HG02852 (cell line): Measurements from ENCODE around the gene BAIAP2L2.
"Not testable (repeated sequence)": the region's sequence is repeated elsewhere in the genome, so short reads cannot be mapped to it uniquely, and the experiment has no call there.

Experiments used
- ATAC-seq: cut with Tn5 transposase; IDR thresholded peaks from one replicate; pipeline ENCODE4 v1.9.1; 2021; ENCODE audit warnings: mild to moderate bottlenecking, moderate library complexity; ENCODE audit not compliant: unreplicated experiment

Gene BAIAP2L2

DNA sequence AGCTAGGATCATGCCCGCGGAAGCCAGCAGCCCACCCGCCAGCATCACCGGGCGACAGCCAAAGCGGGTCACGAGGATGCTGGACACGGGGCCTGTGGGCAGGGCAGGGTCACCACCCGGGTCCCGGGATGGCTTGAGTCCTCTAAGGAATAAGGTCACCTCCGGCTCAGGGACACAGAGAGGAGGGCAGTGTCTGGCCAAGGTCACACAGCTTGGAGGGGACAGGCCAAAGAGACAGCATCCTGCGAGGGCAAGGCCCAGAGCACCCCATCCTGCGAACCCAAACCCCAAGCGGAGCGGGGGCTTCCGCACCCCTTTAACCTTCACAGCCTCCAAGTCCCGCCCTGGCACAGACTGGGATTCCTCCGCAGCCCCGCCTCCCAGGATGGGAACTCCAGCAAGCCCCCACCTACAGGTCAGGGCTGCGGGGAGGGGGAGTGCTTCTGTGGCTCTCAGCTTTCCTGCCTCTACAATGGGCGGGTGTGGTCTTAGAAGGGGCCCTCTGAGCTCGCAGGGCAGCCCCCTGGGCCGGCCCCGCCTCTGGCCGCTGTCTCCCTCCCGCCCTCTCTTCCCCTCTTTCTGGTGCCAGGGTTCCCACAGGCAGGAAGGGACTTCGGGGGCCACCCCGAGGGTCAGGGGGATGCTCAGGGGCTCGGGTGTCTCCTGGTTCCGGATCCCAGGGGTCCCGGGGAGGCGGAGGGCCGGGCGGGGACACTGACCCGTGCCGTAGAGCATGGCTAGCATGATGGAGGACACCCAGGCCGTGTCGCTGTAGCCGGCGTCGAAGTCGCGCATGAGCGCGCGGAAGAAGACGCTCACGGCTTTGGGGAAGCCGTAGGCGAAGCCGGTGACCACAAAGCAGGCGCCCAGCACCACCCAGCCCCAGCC lies 28.3 kb downstream of the BAIAP2L2 start:
- no peak for ATAC-seq

DNA sequence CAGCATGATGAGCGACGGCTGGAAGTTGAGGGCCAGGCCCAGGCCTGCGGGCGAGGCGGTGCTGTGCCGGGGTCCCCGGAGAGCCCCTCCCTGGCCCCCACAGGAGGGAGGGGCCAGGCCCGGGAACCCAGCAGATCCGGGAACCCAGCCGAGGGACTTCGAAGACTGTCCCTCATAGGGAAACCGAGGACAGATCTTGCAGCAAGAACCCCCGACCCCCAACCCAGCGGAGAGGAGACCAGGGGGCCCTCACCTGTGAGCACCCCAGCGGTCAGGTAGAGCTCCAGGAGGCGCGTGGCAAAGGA lies 28.9 kb downstream of the BAIAP2L2 start:
- no peak for ATAC-seq

GRCh38 chr22:38080850-38081635 lies 29.4 kb downstream of the BAIAP2L2 start:
- no peak for ATAC-seq

GRCh38 chr22:38080474-38080849 lies 30.0 kb downstream of the BAIAP2L2 start:
- no peak for ATAC-seq

- ATAC-seq = no peak
These were observed 30.7 kb downstream of the BAIAP2L2 start for GRCh38 chr22:38079804-38080203.

GRCh38 chr22:38079208-38079607 lies 31.3 kb downstream of the BAIAP2L2 start:
- not testable (repeated sequence) for ATAC-seq

DNA sequence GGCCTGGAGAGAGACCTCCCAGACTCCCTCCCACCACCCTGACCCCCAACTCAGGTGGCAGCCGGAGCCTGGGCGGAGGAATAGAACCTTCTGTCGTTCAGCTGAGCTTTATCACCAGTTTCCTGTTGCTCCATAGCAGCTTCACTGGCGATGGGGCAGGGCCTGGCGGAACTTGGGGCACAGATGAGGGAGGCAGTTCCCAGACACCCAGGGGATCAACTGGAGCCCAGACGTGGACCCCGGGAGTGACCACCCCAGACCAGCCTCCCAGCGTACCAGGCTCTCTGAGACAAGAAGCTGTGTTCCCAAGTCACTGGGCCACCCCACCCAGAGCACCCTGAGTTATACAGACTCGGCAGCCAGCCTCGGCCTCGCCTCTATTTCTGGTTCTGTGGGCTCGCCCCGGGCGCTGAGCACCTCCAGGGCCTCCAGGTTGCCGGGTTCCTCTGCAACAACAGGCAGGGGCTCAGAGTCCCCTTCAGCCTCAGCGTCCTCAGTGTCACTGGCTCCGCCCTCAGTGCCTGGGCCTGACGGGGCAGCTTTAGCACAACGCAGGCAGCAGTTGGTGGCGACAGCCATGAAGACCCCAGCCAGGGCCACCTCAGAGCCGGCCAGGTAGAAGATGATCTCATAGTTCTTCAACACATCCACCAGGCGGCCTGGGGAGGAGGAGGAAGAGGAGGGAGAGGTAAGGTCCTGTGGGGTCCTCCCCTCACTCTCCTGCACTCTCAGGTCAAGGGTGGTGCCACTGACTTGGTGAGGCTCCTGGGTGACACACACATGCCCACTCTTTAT lies 32.2 kb downstream of the BAIAP2L2 start:
- ATAC-seq = no peak

DNA sequence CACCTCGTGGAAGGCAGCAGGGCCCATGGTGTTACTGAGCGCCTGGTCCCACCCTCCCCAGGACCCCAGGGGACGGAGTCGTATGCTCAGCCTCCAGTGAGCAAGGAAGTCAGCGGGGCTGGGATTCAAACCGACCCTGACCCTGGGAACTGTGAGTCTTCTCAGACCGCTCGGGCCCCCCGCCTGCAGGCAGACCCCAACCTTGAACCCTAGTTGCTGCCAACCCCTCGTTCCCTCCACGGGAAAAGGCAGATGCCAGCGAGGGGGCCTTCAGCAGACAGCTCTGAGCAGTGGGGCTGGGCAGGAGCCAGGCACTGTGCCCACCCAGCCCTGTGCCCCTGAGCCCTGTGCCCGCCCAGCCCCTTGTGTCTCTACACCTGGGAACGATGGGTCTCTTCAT lies 32.9 kb downstream of the BAIAP2L2 start:
- no peak for ATAC-seq

GRCh38 chr22:38077096-38077495 lies 33.4 kb downstream of the BAIAP2L2 start:
- no peak for ATAC-seq

DNA sequence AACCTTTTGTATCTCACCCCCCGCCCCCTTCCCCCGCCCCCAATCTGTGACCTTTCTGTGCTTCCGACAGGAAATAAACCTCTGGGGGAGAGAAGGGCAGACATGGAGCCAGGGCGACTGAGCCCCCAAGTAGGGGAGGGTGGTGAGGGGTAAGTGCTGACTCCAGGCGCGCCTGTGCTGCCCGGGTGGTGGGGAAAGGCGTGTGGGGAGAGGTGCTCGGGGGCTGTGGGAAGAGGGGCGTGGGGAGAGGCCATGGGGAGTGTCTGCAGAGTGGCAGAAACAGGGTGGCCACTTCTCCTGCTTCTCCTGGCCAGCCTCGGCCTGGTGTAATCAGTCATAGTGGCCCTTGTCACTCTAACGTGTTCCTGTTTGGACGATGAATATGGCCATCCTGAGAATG lies 34.5 kb downstream of the BAIAP2L2 start:
- no peak for ATAC-seq

DNA sequence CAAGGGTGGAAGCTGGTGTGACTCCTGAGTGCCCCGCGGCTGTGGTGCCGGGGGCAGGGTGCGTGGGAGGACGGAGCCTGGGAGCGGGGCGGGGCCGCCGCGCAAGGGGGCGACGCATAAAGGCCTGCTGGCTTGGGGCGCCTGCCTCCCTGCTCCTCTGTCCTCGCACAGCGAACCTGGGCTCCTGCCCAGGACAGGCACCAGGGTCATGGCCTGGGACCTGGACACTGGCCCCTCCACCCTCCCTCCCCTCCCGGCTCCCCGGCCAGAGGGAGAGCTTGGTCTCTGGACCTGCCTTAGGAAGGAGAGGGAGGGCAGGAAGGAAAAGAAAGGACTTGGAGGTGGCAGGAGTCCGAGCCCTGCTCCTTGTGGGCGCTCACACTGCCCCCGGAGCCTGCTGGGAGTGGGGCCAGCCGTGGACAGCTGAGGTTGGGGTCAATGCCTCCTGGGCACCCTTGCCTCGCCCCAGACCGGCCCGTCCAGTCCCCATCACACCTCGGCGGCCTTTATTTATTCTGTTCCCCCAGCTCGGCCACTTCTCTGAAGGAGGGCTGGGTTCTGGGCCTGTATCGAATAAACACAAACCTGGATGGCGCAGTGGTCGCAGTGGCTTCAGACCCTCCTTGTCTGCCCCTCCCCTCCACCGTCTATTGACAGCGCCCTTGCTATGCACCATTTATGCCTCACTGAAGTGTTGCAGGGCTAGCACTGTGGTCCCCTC lies 35.2 kb downstream of the BAIAP2L2 start:
- no peak for ATAC-seq

GRCh38 chr22:38074181-38075104 lies 36.0 kb downstream of the BAIAP2L2 start:
- ATAC-seq = no peak

- no peak for ATAC-seq
These were observed 37.0 kb downstream of the BAIAP2L2 start for GRCh38 chr22:38073150-38074130.

DNA sequence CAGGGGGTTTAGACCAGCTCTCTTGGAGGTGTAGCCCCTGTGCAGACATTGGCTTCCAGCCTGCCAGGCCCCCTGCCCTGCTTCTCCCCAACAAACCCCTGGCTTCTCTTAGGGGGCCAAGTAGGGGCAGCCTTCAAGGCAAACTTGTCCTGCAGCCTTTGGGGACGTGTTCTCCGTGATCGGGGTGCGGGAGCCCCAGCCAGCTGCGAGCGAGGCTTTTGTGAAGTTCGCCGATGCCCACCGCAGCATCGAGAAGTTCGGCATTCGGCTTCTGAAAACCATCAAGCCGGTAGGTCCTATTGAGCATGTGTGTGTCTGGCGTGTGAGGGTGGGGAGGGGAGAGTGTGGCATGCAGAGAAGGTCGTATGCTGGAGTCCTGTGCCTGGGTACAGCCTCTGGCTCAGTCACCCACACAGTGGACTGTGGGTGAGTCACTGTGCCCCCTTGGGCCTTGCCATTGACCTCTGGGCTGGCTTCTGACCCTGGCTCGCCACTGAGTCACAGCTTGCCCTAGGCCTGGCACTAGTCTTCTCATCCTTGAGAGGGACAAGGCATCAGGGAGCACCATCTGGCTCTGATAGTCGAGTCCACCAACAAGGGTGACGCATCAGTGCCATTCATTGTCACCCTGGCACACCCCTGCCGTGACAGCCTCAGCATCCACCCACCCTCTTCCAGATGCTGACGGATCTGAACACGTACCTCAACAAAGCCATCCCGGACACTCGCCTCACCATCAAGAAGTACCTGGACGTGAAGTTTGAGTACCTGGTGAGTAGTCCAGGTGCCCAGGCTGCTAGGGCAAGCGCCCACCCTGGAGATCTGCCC lies 37.9 kb downstream of the BAIAP2L2 start:
- ATAC-seq = no peak

DNA sequence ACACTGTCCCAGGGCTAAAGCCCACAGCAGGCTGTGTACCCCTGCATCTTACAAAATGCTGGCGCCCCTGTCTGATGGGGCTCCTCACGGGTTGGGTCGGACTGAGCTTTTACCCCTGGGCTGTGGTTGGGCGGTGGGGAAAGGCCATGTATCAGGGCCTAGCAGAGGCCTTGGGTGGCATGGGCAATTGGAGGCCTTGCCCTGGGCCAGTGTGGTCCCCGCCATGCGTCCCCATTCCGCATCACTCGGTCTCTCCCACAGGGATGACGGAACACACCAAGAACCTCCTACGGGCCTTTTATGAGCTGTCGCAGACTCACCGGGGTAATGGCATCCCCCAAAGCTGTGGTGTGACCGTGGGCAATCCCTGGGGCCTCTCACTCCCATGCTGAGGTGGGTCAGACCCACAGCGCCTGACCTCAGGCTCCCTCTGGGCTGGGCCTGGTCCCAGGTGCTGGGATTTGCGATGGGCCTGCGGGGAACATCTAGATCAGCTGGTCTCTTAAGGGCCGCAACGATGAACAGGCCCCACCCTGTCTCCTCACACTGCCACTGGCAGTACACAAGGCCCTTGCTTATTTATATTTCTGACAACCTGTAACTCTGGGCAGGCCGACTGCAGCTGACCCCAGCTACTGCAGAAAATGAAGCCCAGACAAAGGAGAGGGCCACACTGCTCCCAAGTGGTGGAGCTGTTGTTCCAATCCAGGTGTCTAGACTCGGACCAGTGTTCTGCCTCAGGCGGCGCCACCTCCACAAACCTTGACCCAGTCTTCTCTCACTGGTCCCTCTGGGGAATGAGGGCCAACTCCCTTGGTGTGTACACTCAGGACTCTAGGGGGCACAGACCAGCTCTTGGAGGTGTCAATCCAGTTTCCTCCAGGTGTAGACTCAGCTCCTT lies 38.8 kb downstream of the BAIAP2L2 start:
- no peak for ATAC-seq

- no peak for ATAC-seq
These were observed 40.1 kb downstream of the BAIAP2L2 start for GRCh38 chr22:38070250-38070921.
